GM12878 (cell line): ENCODE data around the gene DHRS4. TPM values are rescaled to one million over a fixed set of nuclear protein-coding genes. Genes with fewer than 3 reads are reported as not detected.

ENCODE experiments used
- ATAC-seq: fragments of 200-7000 bp; cut with Tn5 transposase; 3 replicates; pipeline ENCODE4 v1.9.1; 2020; ENCODE audit warnings: mild to moderate bottlenecking, moderate library complexity
- BruUV-seq: library from RNA; stranded (reverse); fragments of 400-500 nt; replicated peaks from 2 replicates; lab custom pipeline; 2021; lab: Mats Ljungman, UMichigan
- CTCF ChIA-PET: fragments of 300-600 bp; sonication (Branson Sonifier 250); formaldehyde crosslinking; extraction: SDS; loops from one replicate; lab custom pipeline; 2021; ENCODE audit warnings: inconsistent platforms; lab: Yijun Ruan, JAX
- POLR2A ChIA-PET: fragments of 350-600 bp; formaldehyde crosslinking; extraction: SDS; loops from one replicate; lab custom pipeline; 2021; ENCODE audit warnings: inconsistent platforms; lab: Charles Lee
- RAD21 ChIA-PET: fragments of 300-600 bp; sonication (Branson Sonifier 250); formaldehyde crosslinking; loops from one replicate; lab custom pipeline; 2023; ENCODE audit warnings: antibody characterized with exemption; ENCODE audit not compliant: unreplicated experiment; lab: Charles Lee
- SMC1A ChIA-PET: fragments of 300-600 bp; sonication (Branson Sonifier 250); formaldehyde crosslinking; loops from one replicate; lab custom pipeline; 2023; ENCODE audit not compliant: unreplicated experiment, uncharacterized antibody; lab: Charles Lee
- DNase-seq: peaks from one replicate; pipeline ENCODE4 v3.0.0-alpha.2; 2011; ENCODE audit warnings: low read depth, low spot score
- FAIRE-seq: peaks from 3 replicates; lab custom pipeline; 2011; peaks lifted over from hg19 to GRCh38; lab: Jason Lieb, UNC
- H2AFZ ChIP-seq: 2 replicates; pipeline ENCODE4 v1.6.0; 2011; ENCODE audit warnings: low read depth, low read length, control low read depth; ENCODE audit not compliant: control insufficient read depth
- H3K27ac ChIP-seq: 2 replicates; pipeline ENCODE4 v1.5.1; 2011; ENCODE audit warnings: control low read depth; ENCODE audit not compliant: control insufficient read depth, insufficient read depth
- H3K27me3 ChIP-seq, 2 experiments: replicated peaks in 1 of 2; 2 replicates each; pipeline versions ENCODE4 v1.6.0 to v1.6.1; 2011; ENCODE audit warnings: low read length in 1 of 2; ENCODE audit not compliant: control insufficient read depth in 2 of 2, insufficient read depth in 2 of 2
- H3K36me3 ChIP-seq, 2 experiments: 2 replicates each; pipeline ENCODE4 v1.5.1; 2011; ENCODE audit warnings: low read length in 1 of 2; ENCODE audit not compliant: control insufficient read depth in 2 of 2, insufficient read depth in 2 of 2
- H3K4me1 ChIP-seq: 2 replicates; pipeline ENCODE4 v1.6.1; 2011; ENCODE audit warnings: mild to moderate bottlenecking, low read length, moderate library complexity, mixed read lengths; ENCODE audit not compliant: control insufficient read depth, insufficient read depth
- H3K4me2 ChIP-seq: 2 replicates; pipeline ENCODE4 v1.6.0; 2011; ENCODE audit warnings: control low read depth; ENCODE audit not compliant: control insufficient read depth, insufficient read depth
- H3K4me3 ChIP-seq: fragments of 200-600 bp; sonication (generic); 2 replicates; pipeline ENCODE4 v1.5.1; 2016
- H3K79me2 ChIP-seq: 2 replicates; pipeline ENCODE4 v1.6.0; 2011; ENCODE audit warnings: low read length; ENCODE audit not compliant: control insufficient read depth, insufficient read depth
- H3K9ac ChIP-seq: 2 replicates; pipeline ENCODE4 v1.8.0; 2011; ENCODE audit warnings: low read length, control low read depth, mixed read lengths; ENCODE audit not compliant: control insufficient read depth, insufficient read depth
- H3K9me3 ChIP-seq: replicated peaks from 3 replicates; pipeline ENCODE4 v1.5.1; 2011; ENCODE audit warnings: mild to moderate bottlenecking, low read length; ENCODE audit not compliant: control insufficient read depth, insufficient read depth
- H4K20me1 ChIP-seq: 2 replicates; pipeline ENCODE4 v1.6.0; 2011; ENCODE audit not compliant: control insufficient read depth, insufficient read depth
- ELK1 ChIP-seq: IDR thresholded peaks from 2 replicates; pipeline ENCODE4 v1.6.1; 2012; ENCODE audit warnings: low read depth, low read length, improper control_type of control experiment
- ESRRA ChIP-seq: IDR thresholded peaks from 2 replicates; pipeline ENCODE4 v1.6.1; 2012; ENCODE audit warnings: mild to moderate bottlenecking, low read length, improper control_type of control experiment
- ETV6 ChIP-seq, 2 experiments: fragments of 450-650 bp in 1 of 2; IDR thresholded peaks in 1 of 2; conservative IDR thresholded peaks in 1 of 2; 2 replicates each; pipeline ENCODE4 v1.6.1; 2014; ENCODE audit warnings: antibody characterized with exemption in 1 of 2, borderline replicate concordance in 1 of 2, low read depth in 1 of 2, mild to moderate bottlenecking in 1 of 2, moderate library complexity in 1 of 2
- GABPA ChIP-seq: IDR thresholded peaks from 2 replicates; pipeline ENCODE4 v1.6.1; 2014; ENCODE audit warnings: antibody characterized with exemption, low read depth, mild to moderate bottlenecking, inconsistent platforms
- IKZF1 ChIP-seq: fragments of 450-650 bp; conservative IDR thresholded peaks from 2 replicates; pipeline ENCODE4 v1.6.1; 2017; ENCODE audit warnings: antibody characterized with exemption, mild to moderate bottlenecking
- IKZF2 ChIP-seq, 2 experiments: fragments of 450-650 bp; IDR thresholded peaks; 2 replicates each; pipeline ENCODE4 v1.6.1; 2017; ENCODE audit warnings: mild to moderate bottlenecking in 2 of 2, moderate library complexity in 2 of 2
- JUND ChIP-seq: IDR thresholded peaks from 2 replicates; pipeline ENCODE4 v1.6.1; 2012; ENCODE audit warnings: low read depth, mild to moderate bottlenecking, low read length, improper control_type of control experiment, moderate library complexity
- MTA3 ChIP-seq: IDR thresholded peaks from 2 replicates; pipeline ENCODE4 v1.6.1; 2012; ENCODE audit warnings: low read length, inconsistent platforms, borderline replicate concordance
- MXI1 ChIP-seq: fragments of 150-350 bp; IDR thresholded peaks from 2 replicates; pipeline ENCODE4 v1.6.1; 2011; ENCODE audit warnings: low read depth, mild to moderate bottlenecking, inconsistent platforms, low read length, improper control_type of control experiment
- MYC ChIP-seq: IDR thresholded peaks from 2 replicates; pipeline ENCODE4 v1.6.1; 2011; ENCODE audit warnings: mild to moderate bottlenecking, low read length, moderate library complexity, inconsistent platforms; ENCODE audit not compliant: insufficient read depth, insufficient replicate concordance, insufficient read length, severe bottlenecking
- RFX5 ChIP-seq: IDR thresholded peaks from 2 replicates; pipeline ENCODE4 v1.6.1; 2011; ENCODE audit warnings: low read depth, low read length, improper control_type of control experiment
- ZBTB11 ChIP-seq: fragments of 450-650 bp; formaldehyde crosslinking; IDR thresholded peaks from 2 replicates; pipeline ENCODE4 v1.5.0; 2022; ENCODE audit warnings: mild to moderate bottlenecking, missing genetic modification characterization
- WGBS: methylation state at CpG from one replicate; pipeline ENCODE4 v1.1.6; 2016; ENCODE audit warnings: low lambda C conversion rate; ENCODE audit not compliant: insufficient replicate concordance, insufficient coverage; ENCODE audit errors: missing lambda C conversion rate; 5-methylcytosine and 5-hydroxymethylcytosine counted together
- in situ Hi-C: fragments of 300-500 bp; cut with MboI; formaldehyde crosslinking; loops from 9 replicates; pipeline ENCODE4 v1.14.3; 2018; ENCODE audit warnings: mixed read lengths
- intact Hi-C: fragments of 100-400 bp; cut with micrococcal nuclease; formaldehyde crosslinking; loops from one replicate; pipeline ENCODE4 v1.14.2; 2022; ENCODE audit not compliant: unreplicated experiment
- polyA plus RNA-seq, 11 experiments: library from polyadenylated mRNA; depleted of rRNA in 4 of 11; unstranded in 6 of 11; stranded (reverse) in 5 of 11; fragments of >200 nt; fragmentation: Nextera tagmentation in 4 of 11; fragmentation: Illumina TruSeq in 1 of 11; extraction: Ambion mirVana in 4 of 11; extraction: Trizol in 1 of 11; gene quantifications; 1 replicate in 1 of 11; 2 replicates in 10 of 11; pipeline versions ENCODE4 v1.2.1 to v1.2.3, GENCODE V29; 2011 to 2016; ENCODE audit warnings: inconsistent platforms in 2 of 11, missing spikeins in 2 of 11, low read depth in 1 of 11
- total RNA-seq, 4 experiments: library from RNA; depleted of rRNA in 3 of 4; stranded (reverse); fragments of >200 nt in 3 of 4; fragmentation: Illumina TruSeq in 1 of 4; extraction: Trizol in 1 of 4; gene quantifications; 2 replicates each; pipeline versions ENCODE4 v1.2.1 to v1.2.3, GENCODE V29; 2013 to 2021

The DHRS4 gene
- total and polyA plus RNA-seq, 10 of the 15 experiments (the other 5 are each of a cell fraction or from before 2014, with no cell fraction given): 2.4 to 38.1 (median 22.2) TPM

- Histone ChIP-seq H4K20me1 (no peaks in the 10 kb centered on the region), H3K4me3 (no peak overlapping the region), H3K79me2 (no peaks in the 10 kb centered on the region), H3K9ac (no peak overlapping the region), H3K27me3 (no peaks in the 10 kb centered on the region; a peak in 1 of 4 replicates), H3K36me3 (no peaks in the 10 kb centered on the region), H3K4me2 (no peak overlapping the region), H3K27ac (no peak overlapping the region), H3K4me1 (no peaks in the 10 kb centered on the region), H2AFZ (no peak overlapping the region), H3K9me3 (no peaks in the 10 kb centered on the region)
- BruUV-seq: no TSS peak
- ChIA-PET RAD21 (no interaction called here), CTCF (interaction anchor here (0.6 to 3.0 kb wide), 4 partner anchors 8 to 291 kb away, joined by 3 to 9 read pairs (median 8); no protein-coding TSS in a partner anchor), POLR2A (no interaction called here), SMC1A (interaction anchor here (0.6 to 1.6 kb wide), 2 partner anchors 9 to 11 kb away, joined by 3 to 4 read pairs; no protein-coding TSS in a partner anchor)
- ATAC-seq: no peak
- FAIRE-seq: no peak
- intact Hi-C loops (loop anchor here (10.0 kb wide), 1 partner anchor 258 kb away; no protein-coding TSS in a partner anchor), in situ Hi-C loops (no loop called here)
- DNase-seq: no peak
- TF ChIP-seq MYC (no peak), ESRRA (no peak), MXI1 (no peak)
- 13% methylated on average over 1 of the region's 1 CpG for WGBS
Observed at GRCh38 chr14:23922545-23922944, 31.0 kb upstream of the DHRS4 start.

DNA sequence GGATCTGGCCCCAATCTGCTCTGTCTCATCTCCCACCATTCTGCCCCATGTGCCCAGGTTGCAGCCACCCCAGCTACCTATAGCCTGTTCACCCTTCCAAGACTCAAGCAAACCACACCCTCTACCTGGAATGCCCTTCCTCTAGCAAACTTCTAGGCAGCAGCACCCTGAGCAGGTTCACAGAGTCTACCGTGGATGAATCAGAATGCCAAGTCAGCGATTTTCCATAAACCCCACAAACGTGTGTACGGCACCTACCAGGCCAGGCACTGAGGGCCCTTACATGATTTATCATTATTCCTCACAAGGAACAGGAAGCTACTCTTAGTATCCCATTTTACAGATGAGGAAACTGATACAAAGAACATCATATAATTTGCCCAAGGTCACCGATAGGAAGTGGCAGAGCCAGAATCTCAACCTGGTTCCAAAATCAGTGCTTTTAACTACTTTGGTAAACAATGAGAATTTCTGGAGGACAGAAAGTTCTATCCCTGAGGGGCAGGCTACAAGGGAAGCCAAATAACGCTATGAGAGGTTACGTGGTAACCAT lies 28.0 kb upstream of the DHRS4 start:
- FAIRE-seq (no peak), DNase-seq (no peak), ATAC-seq (no peak)
- H3K4me3 ChIP-seq: no peak overlapping the region
- no peaks in the 10 kb centered on the region; a peak in 1 of 4 replicates for H3K27me3 ChIP-seq
- WGBS: 66% methylated on average over 7 of the region's 7 CpGs
- no peak overlapping the region for H3K4me2 ChIP-seq
- POLR2A ChIA-PET: no interaction called here
- no TSS peak for BruUV-seq
- no peaks in the 10 kb centered on the region for H3K9me3 ChIP-seq
- H3K4me1 ChIP-seq: no peaks in the 10 kb centered on the region
- no peak overlapping the region for H3K27ac ChIP-seq
- H3K36me3 ChIP-seq: no peaks in the 10 kb centered on the region
- RAD21 ChIA-PET: no interaction called here
- H3K9ac ChIP-seq: no peak overlapping the region
- H2AFZ ChIP-seq: no peak overlapping the region
- intact Hi-C loops (loop anchor here (5.0 to 10.0 kb wide), 2 partner anchors 198 to 261 kb away; no protein-coding TSS in a partner anchor), in situ Hi-C loops (no loop called here)
- no peaks in the 10 kb centered on the region for H3K79me2 ChIP-seq
- CTCF ChIA-PET: interaction anchor here (1.5 kb wide), 1 partner anchor 13 kb away, joined by 3 read pairs; no protein-coding TSS in a partner anchor
- H4K20me1 ChIP-seq: no peaks in the 10 kb centered on the region
- SMC1A ChIA-PET: no interaction called here
- TF ChIP-seq GABPA (no peak), ZBTB11 (CRISPR knock-in tag) (no peak), IKZF2 (IDR thresholded peaks at IDR 0.05) (no peak), MTA3 (no peak), MYC (no peak), IKZF1 (no peak), JUND (no peak), ELK1 (no peak), RFX5 (no peak), ETV6 (conservative IDR thresholded peaks at IDR 0.05 in 1 of 2, IDR thresholded peaks at IDR 0.05 in 1 of 2; ENCODE audit: borderline replicate concordance in 1 of 2, low read depth in 1 of 2) (no peak)
